Measurements from ENCODE around the gene FBXO4.

The FBXO4 gene

DNA sequence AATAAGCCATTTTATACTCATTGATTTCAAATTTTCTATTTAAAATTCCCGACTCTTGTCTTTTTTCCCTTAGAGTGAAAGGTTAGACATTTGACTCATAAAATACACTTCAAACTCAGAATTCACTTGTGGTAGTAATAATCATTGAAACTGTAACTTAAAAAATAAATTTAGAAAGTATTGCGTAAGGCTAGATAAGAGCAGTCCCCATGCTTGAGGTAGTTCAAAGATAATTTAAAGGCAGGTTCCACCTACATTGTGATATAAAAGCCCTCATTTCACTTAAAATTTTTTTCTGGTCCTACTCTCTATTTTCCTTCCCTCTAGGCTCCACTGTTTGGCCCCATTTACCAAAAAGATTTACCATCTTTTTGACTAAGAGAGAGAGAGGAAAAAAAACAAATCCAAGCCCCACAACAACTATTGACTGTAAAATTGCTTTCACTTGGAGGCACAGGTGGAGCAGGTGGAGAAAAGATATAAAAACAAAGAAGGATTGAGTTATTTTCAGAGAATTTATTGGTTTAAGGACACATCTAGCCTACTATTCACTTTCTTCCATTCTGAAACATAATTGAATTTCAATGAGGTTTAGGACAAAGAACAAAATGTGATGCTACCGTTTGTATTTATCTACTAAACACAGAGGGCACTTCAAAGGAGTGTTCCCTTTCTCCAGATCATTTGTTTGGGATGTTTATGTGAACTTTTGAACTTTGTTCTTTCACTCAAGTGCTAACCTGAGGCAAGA is 61.0 kb downstream of the FBXO4 start:
- ATAC-seq = no peak
- Mint-ChIP-seq H3K27me3 (peaks cover 19% of the 10 kb centered on the region), H3K4me1 (no peaks in the 10 kb centered on the region), H3K27ac (no peak overlapping the region), H3K36me3 (no peaks in the 10 kb centered on the region), H3K4me3 (no peak overlapping the region), H3K9me3 (peaks cover 9% of the 10 kb centered on the region)
